ENCODE results near the gene DGCR8.

The DGCR8 gene

GRCh38 chr22:20112623-20113511, 32.8 kb downstream of the DGCR8 start:
- TF ChIP-seq ZFX (IDR thresholded peaks at IDR 0.05; ENCODE audit: borderline replicate concordance): no peak
- TF ChIP-seq CTCF (IDR thresholded peaks at IDR 0.05): no peak
- peak overlapping the region; percentile 48 for H3K27ac ChIP-seq

- TF ChIP-seq ZFX (IDR thresholded peaks at IDR 0.05; ENCODE audit: borderline replicate concordance) (no peak), CTCF (IDR thresholded peaks at IDR 0.05) (no peak)
Measured at GRCh38 chr22:20113551-20114310, 33.7 kb downstream of the DGCR8 start.

DNA sequence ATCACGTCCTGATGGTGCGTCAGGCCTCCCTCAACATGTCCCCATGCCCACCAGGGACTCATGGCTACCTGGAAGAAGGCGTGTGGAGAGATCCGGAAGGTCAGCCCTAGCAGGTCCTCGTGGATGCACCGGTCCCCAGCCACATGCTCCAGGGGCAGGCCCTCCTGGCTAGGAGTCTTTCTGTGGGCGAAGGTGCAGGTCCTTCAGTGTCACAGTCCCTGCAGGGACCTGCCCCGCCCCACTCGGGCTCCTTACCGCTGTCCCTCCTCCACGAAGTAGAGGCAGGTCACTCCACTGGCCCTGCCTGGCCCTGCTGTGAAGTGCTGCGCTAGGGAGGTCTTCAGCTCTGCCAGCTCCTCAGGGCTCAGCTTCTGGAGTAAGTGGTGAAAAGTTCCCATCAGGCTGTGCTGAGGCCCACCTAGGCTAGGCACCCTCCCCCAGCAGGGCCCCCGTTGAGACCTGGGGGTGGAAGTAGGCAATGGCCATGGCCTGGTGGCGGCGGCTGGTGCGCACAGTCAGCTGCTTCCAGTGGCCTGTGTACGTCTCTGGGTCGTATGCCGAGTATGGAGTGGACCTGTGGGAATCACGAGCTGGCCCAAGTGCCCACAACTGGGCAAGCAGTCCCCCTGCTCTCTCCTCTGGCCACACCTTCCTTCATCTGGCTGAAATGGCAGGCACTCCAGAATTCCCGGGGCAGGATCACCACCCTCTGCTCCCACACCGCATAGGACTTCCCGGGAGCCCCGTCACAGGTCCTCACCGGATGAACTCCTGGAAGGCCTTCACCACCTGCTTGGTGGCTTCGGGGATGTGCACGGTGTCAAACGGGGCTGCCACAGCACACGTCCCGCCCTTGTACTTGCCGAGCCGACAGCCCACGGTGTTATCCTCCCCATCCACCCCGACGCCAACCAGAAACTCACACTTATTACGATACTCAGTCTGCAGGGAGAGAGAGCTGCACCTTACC, 34.8 kb downstream of the DGCR8 start:
- TF ChIP-seq CTCF (IDR thresholded peaks at IDR 0.05) (no peak), ZFX (IDR thresholded peaks at IDR 0.05; ENCODE audit: borderline replicate concordance) (no peak)
- H3K27ac ChIP-seq: peak overlapping the region; percentile 10; the same call in 1 of the 2 replicates

More at GRCh38 chr22:20113551-20114310, 33.7 kb downstream of the DGCR8 start:
- peak overlapping the region; percentile 10; the same call in 1 of the 2 replicates for H3K27ac ChIP-seq

DNA sequence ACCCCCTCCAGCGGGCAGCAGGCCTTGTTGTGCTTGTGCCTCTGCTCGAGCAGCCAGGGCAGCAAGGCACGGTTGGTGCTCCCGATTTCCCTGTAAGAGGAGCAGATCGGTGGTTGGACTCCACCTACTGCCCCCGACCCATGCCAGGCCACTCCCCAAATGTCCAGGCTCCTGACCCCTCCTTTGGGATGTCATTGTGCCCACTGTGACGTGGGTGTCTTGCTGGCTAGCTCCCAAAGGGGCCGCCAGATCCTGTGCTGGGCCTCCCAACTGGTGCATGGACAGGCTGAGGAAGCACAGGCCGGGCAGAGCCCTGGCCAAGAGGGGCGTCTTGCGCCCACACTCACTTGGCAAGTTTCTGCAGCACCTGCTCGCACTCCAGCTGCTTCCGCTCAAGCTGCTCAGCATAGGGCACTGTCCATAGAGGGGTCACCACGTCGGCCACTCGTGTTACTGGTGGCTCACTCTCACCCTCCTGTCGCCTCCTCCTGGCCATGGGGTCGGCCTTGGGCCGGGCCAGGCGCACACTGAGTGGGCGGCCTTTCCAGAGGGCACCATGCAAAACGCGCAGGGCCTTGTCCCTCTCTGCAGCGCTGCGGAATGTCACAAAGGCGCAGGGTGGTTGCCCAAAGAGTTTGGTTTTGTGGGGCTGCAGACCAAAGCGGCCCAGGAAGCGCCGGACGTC, 35.8 kb downstream of the DGCR8 start, which contains the start of gene RANBP1:
Gene RANBP1 (plus strand): TSS at position 414 of the 685 bp plus-strand sequence. CDS start 81 bp downstream, at position 495.
- H3K27ac ChIP-seq: peak within 1 kb of the TSS; percentile 86
- TF ChIP-seq ZFX (IDR thresholded peaks at IDR 0.05; ENCODE audit: borderline replicate concordance) (no peak), CTCF (IDR thresholded peaks at IDR 0.05) (no peak)

DNA sequence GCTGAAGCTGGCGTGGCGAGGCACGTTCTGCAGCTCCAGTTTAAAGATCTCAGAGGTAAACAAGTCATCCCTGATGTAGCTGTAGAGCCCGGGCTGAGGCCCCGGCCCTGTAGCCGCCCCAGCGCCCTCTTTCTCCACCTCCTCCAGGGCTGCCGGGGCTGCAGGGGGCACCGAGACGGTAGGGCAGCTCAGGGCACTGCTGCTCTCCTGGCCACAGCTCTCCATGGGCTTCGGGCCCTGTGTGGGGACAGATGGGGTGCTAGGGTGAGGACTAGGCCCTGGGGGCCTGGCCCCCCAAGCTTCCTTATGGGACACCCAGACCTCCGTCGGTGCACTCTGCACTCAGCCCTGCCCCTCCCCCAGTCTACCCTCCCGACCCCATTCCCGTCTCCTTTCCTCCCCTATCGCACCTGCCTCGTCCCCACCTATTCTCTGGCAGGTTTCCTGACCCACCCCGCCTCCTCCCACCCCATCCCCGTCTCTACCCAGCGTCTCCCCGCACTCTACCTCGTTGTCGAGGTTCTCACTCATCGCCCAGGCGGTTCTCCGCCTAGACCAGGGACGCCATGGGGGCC, 36.4 kb downstream of the DGCR8 start:
- TF ChIP-seq ZFX (IDR thresholded peaks at IDR 0.05; ENCODE audit: borderline replicate concordance): no peak
- no peak for TF ChIP-seq CTCF (IDR thresholded peaks at IDR 0.05)
- peak overlapping the region; percentile 86 for H3K27ac ChIP-seq
